HUES48 (cell line): ENCODE measurements around the gene C2orf42.
"Not testable (repeated sequence)": the region's sequence is repeated elsewhere in the genome, so short reads cannot be mapped to it uniquely, and the experiment has no call there.

Source experiments
- H3K27ac ChIP-seq: one replicate; pipeline ENCODE4 v1.7.0; 2013; ENCODE audit warnings: low read depth, low read length, inconsistent platforms
- H3K27me3 ChIP-seq: 2 replicates; pipeline ENCODE4 v1.6.1; 2013; ENCODE audit warnings: mild to moderate bottlenecking, low read length; ENCODE audit not compliant: control insufficient read depth, insufficient read depth
- H3K36me3 ChIP-seq: 2 replicates; pipeline ENCODE4 v1.6.1; 2013; ENCODE audit warnings: low read length; ENCODE audit not compliant: control insufficient read depth, insufficient read depth
- H3K4me1 ChIP-seq: 2 replicates; pipeline ENCODE4 v1.6.1; 2013; ENCODE audit warnings: mild to moderate bottlenecking, low read length; ENCODE audit not compliant: control insufficient read depth, insufficient read depth
- H3K4me3 ChIP-seq: 2 replicates; pipeline ENCODE4 v1.5.1; 2013; ENCODE audit warnings: mild to moderate bottlenecking, low read depth, low read length
- H3K9ac ChIP-seq: 2 replicates; pipeline ENCODE4 v1.6.1; 2013; ENCODE audit warnings: mild to moderate bottlenecking, low read depth, low read length, moderate library complexity
- H3K9me3 ChIP-seq: 2 replicates; pipeline ENCODE4 v1.6.1; 2013; ENCODE audit warnings: low read length; ENCODE audit not compliant: control insufficient read depth, insufficient read depth

The C2orf42 gene

DNA sequence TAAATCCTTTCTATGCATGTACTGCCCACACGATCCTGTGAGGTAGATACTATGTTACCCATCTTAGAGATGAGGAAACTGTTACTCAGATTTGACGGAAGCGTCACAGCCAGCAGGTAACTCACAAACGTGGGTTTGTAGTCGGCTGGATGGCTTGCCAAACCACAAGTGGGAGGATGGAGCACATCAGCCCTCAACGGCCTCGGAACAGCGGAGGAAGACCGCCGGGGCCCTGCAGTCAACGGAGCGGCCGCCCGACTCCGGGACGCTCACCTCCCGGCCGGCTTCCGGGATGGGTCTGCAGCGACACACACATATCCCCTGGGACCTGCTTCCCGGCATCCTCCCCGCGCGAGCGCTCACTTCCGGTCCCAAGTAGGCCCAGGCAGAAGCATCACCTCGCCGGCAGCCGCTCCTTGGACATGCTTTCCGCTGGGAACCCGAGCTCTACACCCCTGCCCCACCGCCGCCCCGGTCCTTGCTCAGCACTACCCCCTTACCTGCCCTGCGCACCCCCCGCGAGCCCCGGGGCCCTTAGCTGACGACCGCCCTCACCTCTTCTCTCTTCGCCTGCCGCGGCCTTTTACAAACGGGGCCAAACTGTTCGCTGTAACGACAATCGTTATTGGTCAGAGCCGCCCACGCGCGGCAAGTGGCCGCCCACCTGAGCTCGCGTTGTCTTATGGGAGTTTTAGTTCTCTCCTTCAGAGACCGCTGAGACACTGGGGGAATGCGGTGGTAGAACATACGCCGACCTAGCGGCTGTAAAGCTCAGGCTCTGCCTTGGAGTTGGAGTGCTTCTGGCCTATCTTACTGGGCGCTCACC is at the start of gene C2orf42:
Gene C2orf42 (minus strand): TSS at position 602 of the 826 bp plus-strand sequence. CDS start 9,034 bp downstream, outside the sequence.
- H3K4me3 ChIP-seq: peak within 1 kb of the TSS; percentile 91
- H3K9ac ChIP-seq: peak within 1 kb of the TSS; percentile 76
- H3K9me3 ChIP-seq: no peaks in the 10 kb centered on the region
- H3K36me3 ChIP-seq: no peaks in the 10 kb centered on the region
- H3K27ac ChIP-seq: peak within 1 kb of the TSS; percentile 93
- H3K4me1 ChIP-seq: 0 out of 2 replicates have a peak, but pooled peaks cover 3% of the 10 kb centered on the region
- H3K27me3 ChIP-seq: no peaks in the 10 kb centered on the region

- no peak overlapping the region for H3K4me3 ChIP-seq
- peaks cover 20% of the 10 kb centered on the region for H3K4me1 ChIP-seq
- H3K9ac ChIP-seq: no peak overlapping the region
- H3K27me3 ChIP-seq: no peaks in the 10 kb centered on the region
- H3K27ac ChIP-seq: no peak overlapping the region
- no peaks in the 10 kb centered on the region for H3K9me3 ChIP-seq
- peaks cover 56% of the 10 kb centered on the region for H3K36me3 ChIP-seq
These were observed 49.8 kb upstream of the C2orf42 start for GRCh38 chr2:70240599-70240998.

- no peak overlapping the region for H3K27ac ChIP-seq
- no peaks in the 10 kb centered on the region for H3K27me3 ChIP-seq
- no peaks in the 10 kb centered on the region for H3K4me1 ChIP-seq
- H3K9ac ChIP-seq: no peak overlapping the region
- H3K4me3 ChIP-seq: no peak overlapping the region
- no peaks in the 10 kb centered on the region for H3K9me3 ChIP-seq
- peaks cover 82% of the 10 kb centered on the region for H3K36me3 ChIP-seq
These were observed 43.1 kb upstream of the C2orf42 start for GRCh38 chr2:70233926-70234325.

DNA sequence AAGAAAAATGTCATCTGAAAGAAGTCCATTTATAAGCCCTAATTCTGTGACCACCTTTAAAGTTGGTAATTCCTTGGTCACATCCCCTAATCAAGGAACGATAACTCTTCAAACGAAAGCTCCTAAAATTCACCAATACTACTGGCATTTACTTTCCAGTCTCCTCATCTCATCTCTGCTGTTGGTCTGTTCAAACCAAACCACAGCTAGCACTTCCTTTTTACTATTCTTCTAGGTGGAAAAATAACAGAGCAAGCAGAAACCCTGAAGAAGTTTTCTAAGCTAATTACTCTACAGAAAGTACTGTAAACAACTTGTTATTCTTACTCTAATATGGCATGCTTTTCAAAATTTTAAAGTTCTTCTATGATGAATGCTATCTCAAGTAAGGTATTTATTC is 36.0 kb upstream of the C2orf42 start:
- H3K4me1 ChIP-seq: no peaks in the 10 kb centered on the region
- H3K9ac ChIP-seq: no peak overlapping the region
- H3K36me3 ChIP-seq: peaks cover 98% of the 10 kb centered on the region
- H3K27me3 ChIP-seq: no peaks in the 10 kb centered on the region
- H3K9me3 ChIP-seq: no peaks in the 10 kb centered on the region
- H3K27ac ChIP-seq: no peak overlapping the region
- H3K4me3 ChIP-seq: no peak overlapping the region

GRCh38 chr2:70223305-70223704 is 32.5 kb upstream of the C2orf42 start:
- H3K4me1 ChIP-seq, H3K27me3 ChIP-seq, H3K9ac ChIP-seq, H3K9me3 ChIP-seq, H3K27ac ChIP-seq, H3K4me3 ChIP-seq: not testable (repeated sequence)
- peaks cover 98% of the 10 kb centered on the region for H3K36me3 ChIP-seq

- no peaks in the 10 kb centered on the region for H3K4me1 ChIP-seq
- no peaks in the 10 kb centered on the region for H3K27me3 ChIP-seq
- no peak overlapping the region for H3K4me3 ChIP-seq
- peaks cover 96% of the 10 kb centered on the region for H3K36me3 ChIP-seq
- no peak overlapping the region for H3K9ac ChIP-seq
- no peaks in the 10 kb centered on the region for H3K9me3 ChIP-seq
- H3K27ac ChIP-seq: no peak overlapping the region
These were observed 24.2 kb upstream of the C2orf42 start for GRCh38 chr2:70214953-70215549.

DNA sequence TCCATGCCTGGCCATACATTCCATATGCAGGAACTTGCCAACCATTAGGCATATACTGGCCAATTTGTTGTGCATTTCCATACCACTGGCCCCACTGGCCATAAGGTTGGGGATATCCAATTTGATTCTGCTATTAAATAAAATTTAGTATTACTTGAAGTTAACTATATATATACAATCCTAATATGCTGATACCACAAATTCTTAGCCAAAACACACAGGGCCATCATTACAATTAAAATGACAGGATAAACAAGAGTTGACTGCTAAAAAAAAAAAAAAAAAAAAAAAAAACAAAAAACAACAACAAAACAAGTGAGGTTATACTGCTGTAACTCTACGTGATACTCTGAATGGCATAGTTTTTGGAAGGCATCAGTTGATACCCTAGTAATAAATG is 23.5 kb upstream of the C2orf42 start:
- Histone ChIP-seq H3K4me3 (no peak overlapping the region), H3K27ac (no peak overlapping the region), H3K9ac (no peak overlapping the region), H3K9me3 (no peaks in the 10 kb centered on the region), H3K36me3 (peaks cover 96% of the 10 kb centered on the region), H3K4me1 (no peaks in the 10 kb centered on the region), H3K27me3 (no peaks in the 10 kb centered on the region)

- Histone ChIP-seq H3K4me1 (no peaks in the 10 kb centered on the region), H3K27ac (no peak overlapping the region), H3K9me3 (no peaks in the 10 kb centered on the region), H3K27me3 (no peaks in the 10 kb centered on the region), H3K9ac (no peak overlapping the region), H3K36me3 (peaks cover 80% of the 10 kb centered on the region), H3K4me3 (no peak overlapping the region)
These were observed 21.6 kb upstream of the C2orf42 start for GRCh38 chr2:70212298-70212932.

DNA sequence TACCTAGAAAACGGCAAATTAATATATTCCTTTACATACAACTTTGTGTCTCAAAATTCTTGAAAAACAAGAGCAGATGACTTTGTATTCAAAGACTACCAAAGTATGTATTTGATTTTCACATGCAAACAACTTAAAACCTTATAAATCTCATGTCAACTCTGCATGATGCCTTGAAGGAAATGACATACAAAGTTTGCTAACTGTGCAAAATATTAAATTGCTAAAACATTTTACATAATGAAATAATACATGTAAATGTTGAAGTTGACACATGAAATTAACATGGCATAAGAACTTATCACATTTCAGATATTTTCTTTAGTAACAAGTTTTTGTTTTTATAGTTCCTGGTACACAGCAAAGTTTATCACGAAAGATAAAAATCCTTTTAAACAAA is 20.8 kb upstream of the C2orf42 start:
- Histone ChIP-seq H3K9ac (no peak overlapping the region), H3K4me3 (no peak overlapping the region), H3K4me1 (no peaks in the 10 kb centered on the region), H3K36me3 (peaks cover 74% of the 10 kb centered on the region), H3K9me3 (no peaks in the 10 kb centered on the region), H3K27ac (no peak overlapping the region), H3K27me3 (no peaks in the 10 kb centered on the region)

GRCh38 chr2:70204452-70204851 is 13.6 kb upstream of the C2orf42 start:
- peaks cover 4% of the 10 kb centered on the region for H3K36me3 ChIP-seq
- H3K27me3 ChIP-seq: no peaks in the 10 kb centered on the region
- H3K9me3 ChIP-seq: no peaks in the 10 kb centered on the region
- H3K4me1 ChIP-seq: no peaks in the 10 kb centered on the region
- no peak overlapping the region for H3K27ac ChIP-seq
- H3K4me3 ChIP-seq: no peak overlapping the region
- H3K9ac ChIP-seq: no peak overlapping the region

DNA sequence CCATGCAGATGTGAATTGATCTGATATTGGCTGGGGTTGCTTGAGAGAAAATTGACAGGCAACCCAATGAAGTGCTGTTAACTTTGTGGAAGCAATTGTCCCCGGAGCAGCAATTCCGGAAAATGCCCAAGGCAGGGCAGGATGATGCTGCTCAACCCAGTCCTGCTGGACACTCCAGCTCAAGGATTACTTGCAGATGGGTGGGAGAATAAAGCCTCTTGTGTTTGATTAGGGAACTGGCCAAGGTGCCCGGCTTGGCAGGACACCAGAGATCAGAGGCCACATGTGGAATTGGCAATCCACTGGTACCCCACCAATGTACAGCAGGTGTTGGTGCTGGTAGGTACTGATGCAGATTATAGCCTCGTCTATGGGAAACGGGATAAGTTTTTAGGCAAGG is 12.3 kb upstream of the C2orf42 start:
- H3K4me3 ChIP-seq: no peak overlapping the region
- H3K9ac ChIP-seq: no peak overlapping the region
- no peaks in the 10 kb centered on the region for H3K27me3 ChIP-seq
- H3K27ac ChIP-seq: no peak overlapping the region
- no peaks in the 10 kb centered on the region for H3K4me1 ChIP-seq
- no peaks in the 10 kb centered on the region for H3K36me3 ChIP-seq
- H3K9me3 ChIP-seq: no peaks in the 10 kb centered on the region
